Lower leg skin (tissue), 3 donors: ENCODE data around the gene HSPBP1.

Experiments used
- POLR2A ChIP-seq, 2 donors: fragments of 450-650 bp; IDR thresholded peaks; one replicate each; pipeline ENCODE4 v1.6.1; 2016 to 2017; ENCODE audit warnings: antibody characterized with exemption in 2 of 2, mild to moderate bottlenecking in 1 of 2, moderate library complexity in 1 of 2
- TF ChIP-seq, protein P1 (sequence below), 3 donors: fragments of 450-650 bp; IDR thresholded peaks; one replicate each; pipeline ENCODE4 v1.5.1; 2016; ENCODE audit warnings: antibody characterized with exemption in 3 of 3, mild to moderate bottlenecking in 3 of 3, moderate library complexity in 2 of 3

DNA sequence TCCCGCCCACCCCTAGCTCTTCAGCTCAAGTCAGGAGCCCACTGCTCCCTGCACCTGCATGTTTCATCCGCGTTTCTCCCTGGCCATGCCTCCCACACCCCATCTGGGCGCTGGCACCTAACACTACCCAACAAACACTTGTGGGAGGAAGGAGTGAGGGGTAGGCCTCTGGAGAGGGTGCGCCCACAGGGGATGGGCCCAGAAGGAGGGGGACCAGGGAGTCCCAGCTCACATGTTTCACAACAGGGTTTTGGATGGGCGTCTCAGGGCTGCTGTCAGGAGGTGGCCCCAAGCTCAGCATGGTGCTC is 39.2 kb downstream of the HSPBP1 start:
- TF ChIP-seq, protein P1, sequence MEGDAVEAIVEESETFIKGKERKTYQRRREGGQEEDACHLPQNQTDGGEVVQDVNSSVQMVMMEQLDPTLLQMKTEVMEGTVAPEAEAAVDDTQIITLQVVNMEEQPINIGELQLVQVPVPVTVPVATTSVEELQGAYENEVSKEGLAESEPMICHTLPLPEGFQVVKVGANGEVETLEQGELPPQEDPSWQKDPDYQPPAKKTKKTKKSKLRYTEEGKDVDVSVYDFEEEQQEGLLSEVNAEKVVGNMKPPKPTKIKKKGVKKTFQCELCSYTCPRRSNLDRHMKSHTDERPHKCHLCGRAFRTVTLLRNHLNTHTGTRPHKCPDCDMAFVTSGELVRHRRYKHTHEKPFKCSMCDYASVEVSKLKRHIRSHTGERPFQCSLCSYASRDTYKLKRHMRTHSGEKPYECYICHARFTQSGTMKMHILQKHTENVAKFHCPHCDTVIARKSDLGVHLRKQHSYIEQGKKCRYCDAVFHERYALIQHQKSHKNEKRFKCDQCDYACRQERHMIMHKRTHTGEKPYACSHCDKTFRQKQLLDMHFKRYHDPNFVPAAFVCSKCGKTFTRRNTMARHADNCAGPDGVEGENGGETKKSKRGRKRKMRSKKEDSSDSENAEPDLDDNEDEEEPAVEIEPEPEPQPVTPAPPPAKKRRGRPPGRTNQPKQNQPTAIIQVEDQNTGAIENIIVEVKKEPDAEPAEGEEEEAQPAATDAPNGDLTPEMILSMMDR (IDR thresholded peaks at IDR 0.05): no peak
- no peak for TF ChIP-seq POLR2A (IDR thresholded peaks at IDR 0.05)
